Liver (tissue), 3 donors: ENCODE data around the gene DIAPH3.

Experiments used
- CTCF ChIP-seq: fragments of 150-350 bp; IDR thresholded peaks from 2 replicates; pipeline ENCODE4 v1.5.1; 2017; ENCODE audit warnings: improper control_type of control experiment, low read depth, low read length; ENCODE audit not compliant: missing input control
- FOXA1 ChIP-seq: IDR thresholded peaks from 2 replicates; pipeline ENCODE4 v1.6.1; 2016; ENCODE audit warnings: antibody characterized with exemption
- HNF4A ChIP-seq, 2 donors: conservative IDR thresholded peaks; 2 replicates each; pipeline ENCODE4 v1.6.1; 2016; ENCODE audit warnings: antibody characterized with exemption in 2 of 2, mild to moderate bottlenecking in 2 of 2
- JUND ChIP-seq, 2 donors: IDR thresholded peaks; 2 replicates each; pipeline ENCODE4 v1.6.1; 2016; ENCODE audit warnings: antibody characterized with exemption in 2 of 2
- RAD21 ChIP-seq, 2 donors: IDR thresholded peaks; 2 replicates each; pipeline ENCODE4 v1.6.1; 2016; ENCODE audit warnings: antibody characterized with exemption in 2 of 2, mild to moderate bottlenecking in 2 of 2
- REST ChIP-seq: IDR thresholded peaks from 2 replicates; pipeline ENCODE4 v1.6.1; 2016; ENCODE audit warnings: antibody characterized with exemption, mild to moderate bottlenecking
- RXRA ChIP-seq, 2 donors: IDR thresholded peaks; 2 replicates each; pipeline ENCODE4 v1.6.1; 2017 to 2018; ENCODE audit warnings: antibody characterized with exemption in 2 of 2, mild to moderate bottlenecking in 1 of 2
- ZBTB33 ChIP-seq: IDR thresholded peaks from 2 replicates; pipeline ENCODE4 v1.6.1; 2016; ENCODE audit warnings: antibody characterized with exemption
- TF ChIP-seq, protein P1 (sequence below): IDR thresholded peaks from 2 replicates; pipeline ENCODE4 v1.6.1; 2016; ENCODE audit warnings: antibody characterized with exemption
- donor health status: healthy.
- donor health status: healthy.

DNA sequence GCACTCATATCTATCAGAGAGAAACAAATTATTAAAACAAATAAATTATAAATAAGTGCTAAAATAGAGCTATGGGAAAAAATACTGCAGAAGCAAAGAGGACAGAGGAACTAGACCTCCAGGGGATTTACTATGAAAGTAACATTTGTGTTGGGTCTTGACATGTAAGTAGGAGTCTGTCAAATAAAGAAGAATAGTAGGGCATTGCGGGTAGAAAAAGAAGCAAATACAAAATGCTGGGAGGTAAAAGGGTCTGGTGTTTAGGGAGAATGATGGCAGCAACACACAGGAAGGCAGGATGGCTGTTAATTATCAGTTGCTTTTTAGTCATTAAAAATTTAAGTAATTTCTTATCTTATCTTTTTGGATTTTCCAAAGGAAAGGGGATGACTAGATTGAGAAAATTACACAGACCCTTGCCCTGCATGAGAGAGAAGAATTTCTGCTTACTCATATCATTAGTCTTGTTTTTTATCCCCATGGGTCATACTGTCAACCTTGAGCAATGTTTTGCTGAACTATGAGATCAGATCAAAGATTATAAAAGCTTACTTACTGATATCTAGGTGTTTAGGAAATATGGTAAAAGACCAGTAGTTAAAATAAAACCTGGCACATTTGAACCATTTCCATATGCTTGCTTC is 472.7 kb downstream of the DIAPH3 start:
- TF ChIP-seq ZBTB33, result peak; percentile 45
- no peak for TF ChIP-seq CTCF
- TF ChIP-seq REST, result no peak
- no peak for TF ChIP-seq RAD21 (IDR thresholded peaks at IDR 0.05)
- no peak for TF ChIP-seq FOXA1
- peak; percentile 71 to 94 for TF ChIP-seq HNF4A (conservative IDR thresholded peaks at IDR 0.05)
- TF ChIP-seq JUND (IDR thresholded peaks at IDR 0.05), result peak in 1 of 2 donors; percentile 58
- TF ChIP-seq, protein P1, sequence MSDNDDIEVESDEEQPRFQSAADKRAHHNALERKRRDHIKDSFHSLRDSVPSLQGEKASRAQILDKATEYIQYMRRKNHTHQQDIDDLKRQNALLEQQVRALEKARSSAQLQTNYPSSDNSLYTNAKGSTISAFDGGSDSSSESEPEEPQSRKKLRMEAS, result peak; percentile 20
- TF ChIP-seq RXRA (IDR thresholded peaks at IDR 0.05), result peak in 1 of 2 donors; percentile 65
